ENCODE measurements around the gene ZNF346.

ZNF346 gene

GRCh38 chr5:177089825-177090641 lies 67.5 kb downstream of the ZNF346 start:
- H3K4me3 Mint-ChIP-seq = no peak overlapping the region
- peaks cover 10% of the 10 kb centered on the region for H3K4me1 Mint-ChIP-seq (ENCODE audit: low read depth)
- peaks cover 20% of the 10 kb centered on the region for H3K27me3 Mint-ChIP-seq (ENCODE audit: low read depth)
- no peaks in the 10 kb centered on the region for H3K36me3 Mint-ChIP-seq (ENCODE audit: low read depth)
- no peak overlapping the region for H3K27ac Mint-ChIP-seq
- no peaks in the 10 kb centered on the region for H3K9me3 Mint-ChIP-seq

- Mint-ChIP-seq H3K4me1 (ENCODE audit: low read depth) (peaks cover 10% of the 10 kb centered on the region), H3K27me3 (ENCODE audit: low read depth) (peaks cover 15% of the 10 kb centered on the region), H3K9me3 (no peaks in the 10 kb centered on the region), H3K36me3 (ENCODE audit: low read depth) (no peaks in the 10 kb centered on the region), H3K4me3 (no peak overlapping the region), H3K27ac (no peak overlapping the region)
Observed at GRCh38 chr5:177090813-177091212, 68.3 kb downstream of the ZNF346 start.

- peaks cover 11% of the 10 kb centered on the region for H3K27me3 Mint-ChIP-seq (ENCODE audit: low read depth)
- no peaks in the 10 kb centered on the region for H3K9me3 Mint-ChIP-seq
- H3K4me3 Mint-ChIP-seq = no peak overlapping the region
- H3K36me3 Mint-ChIP-seq (ENCODE audit: low read depth) = no peaks in the 10 kb centered on the region
- H3K27ac Mint-ChIP-seq = no peak overlapping the region
- peaks cover 7% of the 10 kb centered on the region for H3K4me1 Mint-ChIP-seq (ENCODE audit: low read depth)
Observed at GRCh38 chr5:177091232-177091631, 68.7 kb downstream of the ZNF346 start.

GRCh38 chr5:177092178-177093081 lies 69.9 kb downstream of the ZNF346 start:
- H3K9me3 Mint-ChIP-seq = no peaks in the 10 kb centered on the region
- H3K4me3 Mint-ChIP-seq = no peak overlapping the region
- H3K36me3 Mint-ChIP-seq (ENCODE audit: low read depth) = no peaks in the 10 kb centered on the region
- peaks cover 8% of the 10 kb centered on the region for H3K27me3 Mint-ChIP-seq (ENCODE audit: low read depth)
- H3K4me1 Mint-ChIP-seq (ENCODE audit: low read depth) = peaks cover 6% of the 10 kb centered on the region
- H3K27ac Mint-ChIP-seq = no peak overlapping the region

GRCh38 chr5:177093082-177093712 lies 70.7 kb downstream of the ZNF346 start:
- Mint-ChIP-seq H3K36me3 (ENCODE audit: low read depth) (no peaks in the 10 kb centered on the region), H3K27me3 (ENCODE audit: low read depth) (peaks cover 2% of the 10 kb centered on the region), H3K4me3 (no peak overlapping the region), H3K27ac (no peak overlapping the region), H3K9me3 (no peaks in the 10 kb centered on the region), H3K4me1 (ENCODE audit: low read depth) (peaks cover 4% of the 10 kb centered on the region)

GRCh38 chr5:177093803-177094202 lies 71.3 kb downstream of the ZNF346 start:
- Mint-ChIP-seq H3K9me3 (no peaks in the 10 kb centered on the region), H3K4me3 (no peak overlapping the region), H3K27ac (no peak overlapping the region), H3K4me1 (ENCODE audit: low read depth) (peaks cover 3% of the 10 kb centered on the region), H3K36me3 (ENCODE audit: low read depth) (no peaks in the 10 kb centered on the region), H3K27me3 (ENCODE audit: low read depth) (no peaks in the 10 kb centered on the region)

- H3K4me3 Mint-ChIP-seq = no peak overlapping the region
- no peaks in the 10 kb centered on the region for H3K9me3 Mint-ChIP-seq
- H3K27me3 Mint-ChIP-seq (ENCODE audit: low read depth) = no peaks in the 10 kb centered on the region
- no peaks in the 10 kb centered on the region for H3K36me3 Mint-ChIP-seq (ENCODE audit: low read depth)
- H3K4me1 Mint-ChIP-seq (ENCODE audit: low read depth) = no peaks in the 10 kb centered on the region
- H3K27ac Mint-ChIP-seq = no peak overlapping the region
Observed at GRCh38 chr5:177094224-177095087, 72.0 kb downstream of the ZNF346 start.

- H3K4me3 Mint-ChIP-seq = no peak overlapping the region
- no peaks in the 10 kb centered on the region for H3K4me1 Mint-ChIP-seq (ENCODE audit: low read depth)
- no peaks in the 10 kb centered on the region for H3K36me3 Mint-ChIP-seq (ENCODE audit: low read depth)
- no peaks in the 10 kb centered on the region for H3K9me3 Mint-ChIP-seq
- no peaks in the 10 kb centered on the region for H3K27me3 Mint-ChIP-seq (ENCODE audit: low read depth)
- H3K27ac Mint-ChIP-seq = no peak overlapping the region
Observed at GRCh38 chr5:177095088-177095669, 72.7 kb downstream of the ZNF346 start.

GRCh38 chr5:177096162-177097015 lies 73.9 kb downstream of the ZNF346 start:
- H3K36me3 Mint-ChIP-seq (ENCODE audit: low read depth) = no peaks in the 10 kb centered on the region
- no peak overlapping the region for H3K27ac Mint-ChIP-seq
- no peaks in the 10 kb centered on the region for H3K4me1 Mint-ChIP-seq (ENCODE audit: low read depth)
- no peak overlapping the region for H3K4me3 Mint-ChIP-seq
- H3K9me3 Mint-ChIP-seq = no peaks in the 10 kb centered on the region
- H3K27me3 Mint-ChIP-seq (ENCODE audit: low read depth) = no peaks in the 10 kb centered on the region

- H3K27ac Mint-ChIP-seq = no peak overlapping the region
- no peaks in the 10 kb centered on the region for H3K27me3 Mint-ChIP-seq (ENCODE audit: low read depth)
- H3K36me3 Mint-ChIP-seq (ENCODE audit: low read depth) = no peaks in the 10 kb centered on the region
- H3K4me1 Mint-ChIP-seq (ENCODE audit: low read depth) = no peaks in the 10 kb centered on the region
- no peak overlapping the region for H3K4me3 Mint-ChIP-seq
- no peaks in the 10 kb centered on the region for H3K9me3 Mint-ChIP-seq
Observed at GRCh38 chr5:177097016-177097985, 74.8 kb downstream of the ZNF346 start.

- Mint-ChIP-seq H3K36me3 (ENCODE audit: low read depth) (no peaks in the 10 kb centered on the region), H3K4me1 (ENCODE audit: low read depth) (no peaks in the 10 kb centered on the region), H3K27me3 (ENCODE audit: low read depth) (no peaks in the 10 kb centered on the region), H3K9me3 (no peaks in the 10 kb centered on the region), H3K27ac (no peak overlapping the region), H3K4me3 (no peak overlapping the region)
Observed at GRCh38 chr5:177098120-177098469, 75.6 kb downstream of the ZNF346 start.

- Mint-ChIP-seq H3K4me3 (no peak overlapping the region), H3K4me1 (ENCODE audit: low read depth) (no peaks in the 10 kb centered on the region), H3K9me3 (no peaks in the 10 kb centered on the region), H3K36me3 (ENCODE audit: low read depth) (no peaks in the 10 kb centered on the region), H3K27ac (no peak overlapping the region), H3K27me3 (ENCODE audit: low read depth) (no peaks in the 10 kb centered on the region)
Observed at GRCh38 chr5:177098470-177099141, 76.1 kb downstream of the ZNF346 start.
